Esophagus squamous epithelium (tissue), 4 donors: ENCODE measurements around the gene RALGPS1.

Experiments
- CTCF ChIP-seq, 6 experiments: fragments of 450-650 bp in 4 of 6; fragments of 200-600 bp in 2 of 6; sonication (generic) in 2 of 6; IDR thresholded peaks; one replicate each; pipeline ENCODE4 v1.5.1; 2016 to 2019; ENCODE audit warnings: antibody characterized with exemption in 6 of 6, mild to moderate bottlenecking in 4 of 6, moderate library complexity in 4 of 6
- POLR2A ChIP-seq, 4 donors: fragments of 450-650 bp; IDR thresholded peaks; one replicate each; pipeline ENCODE4 v1.6.1; 2017; ENCODE audit warnings: antibody characterized with exemption in 4 of 4, mild to moderate bottlenecking in 4 of 4, moderate library complexity in 3 of 4

GRCh38 chr9:127107171-127107928 is 192.8 kb downstream of the RALGPS1 start:
- TF ChIP-seq CTCF (IDR thresholded peaks at IDR 0.05): no peak
- TF ChIP-seq POLR2A (IDR thresholded peaks at IDR 0.05): no peak
